Tibial nerve (tissue), 4 donors: ENCODE measurements around the gene PADI1. TPM values are rescaled to one million over a fixed set of nuclear protein-coding genes. Genes with fewer than 3 reads are reported as not detected.

Source experiments
- DNase-seq, 2 donors: peaks; one replicate each; pipeline ENCODE4 v3.0.0-alpha.2; 2019; ENCODE audit warnings: low spot score in 2 of 2
- H3K27ac ChIP-seq, 4 donors: fragments of 200-600 bp; sonication (generic) in 3 of 4; one replicate each; pipeline ENCODE4 v1.5.1; 2017 to 2019; ENCODE audit warnings: mild to moderate bottlenecking in 1 of 4
- H3K27me3 ChIP-seq, 2 donors: fragments of 200-600 bp; sonication (generic) in 1 of 2; one replicate each; pipeline versions ENCODE4 v1.5.1 to v1.6.0; 2017 to 2019
- H3K36me3 ChIP-seq, 3 donors: fragments of 200-600 bp; sonication (generic); one replicate each; pipeline ENCODE4 v1.5.1; 2018 to 2019
- H3K4me1 ChIP-seq, 4 donors: fragments of 200-600 bp; sonication (generic) in 3 of 4; one replicate each; pipeline ENCODE4 v1.5.1; 2017 to 2019
- H3K4me3 ChIP-seq, 4 donors: fragments of 200-600 bp; sonication (generic) in 3 of 4; one replicate each; pipeline ENCODE4 v1.5.1; 2017 to 2019; ENCODE audit warnings: mild to moderate bottlenecking in 1 of 4, moderate library complexity in 1 of 4
- H3K9me3 ChIP-seq, 4 donors: fragments of 200-600 bp; sonication (generic) in 3 of 4; one replicate each; pipeline ENCODE4 v1.5.1; 2017 to 2019
- EP300 ChIP-seq, 2 donors: sonication (generic); formaldehyde crosslinking; IDR thresholded peaks; one replicate each; pipeline ENCODE4 v1.6.1; 2017; ENCODE audit warnings: antibody characterized with exemption in 2 of 2, mild to moderate bottlenecking in 1 of 2
- POLR2A ChIP-seq, 2 donors: fragments of 450-650 bp; IDR thresholded peaks; one replicate each; pipeline ENCODE4 v1.6.1; 2017; ENCODE audit warnings: antibody characterized with exemption in 2 of 2, mild to moderate bottlenecking in 2 of 2, moderate library complexity in 2 of 2
- WGBS, 2 donors: methylation state at CpG; one replicate each; pipeline ENCODE4 v1.1.5; 2018; 5-methylcytosine and 5-hydroxymethylcytosine counted together
- total RNA-seq, 4 donors: library from RNA; depleted of rRNA; stranded (reverse); fragments of >200 nt; gene quantifications; one replicate each; pipeline ENCODE4 v1.1.0, GENCODE V29; 2016
- TF ChIP-seq, protein P1 (sequence below), 5 experiments: fragments of 200-600 bp in 3 of 5; fragments of 450-650 bp in 2 of 5; sonication (generic) in 3 of 5; IDR thresholded peaks; one replicate each; pipeline ENCODE4 v1.5.1; 2016 to 2019; ENCODE audit warnings: antibody characterized with exemption in 5 of 5, mild to moderate bottlenecking in 3 of 5, moderate library complexity in 2 of 5

The PADI1 gene
- total RNA-seq, 4 donors from 2014 or later = not detected

DNA sequence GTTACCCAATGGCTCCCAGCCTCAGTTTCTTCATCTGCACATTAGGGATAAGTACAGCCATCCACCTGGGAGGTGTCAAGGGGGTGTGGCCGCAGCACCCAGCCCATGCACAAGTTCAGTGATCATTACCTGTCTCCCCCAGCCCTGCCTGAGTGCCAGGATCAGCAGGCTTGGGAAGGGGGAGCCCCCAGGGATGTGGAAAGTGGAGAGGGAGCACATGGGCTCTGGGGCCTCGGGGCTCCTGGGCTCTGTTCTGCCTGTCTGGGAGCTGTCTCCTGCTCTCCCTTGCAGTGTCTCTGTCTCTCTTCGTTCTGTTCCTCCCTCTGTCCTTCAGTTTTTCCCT lies 10.8 kb upstream of the PADI1 start:
- Histone ChIP-seq H3K9me3 (no peaks in the 10 kb centered on the region), H3K27me3 (no peaks in the 10 kb centered on the region), H3K36me3 (no peaks in the 10 kb centered on the region), H3K4me1 (peaks cover 0 to 6% (median 0%) of the 10 kb centered on the region in 4 donors), H3K27ac (no peak overlapping the region), H3K4me3 (no peak overlapping the region)
- TF ChIP-seq EP300 (IDR thresholded peaks at IDR 0.05) = no peak
- no peak for TF ChIP-seq POLR2A (IDR thresholded peaks at IDR 0.05)
- TF ChIP-seq, protein P1, sequence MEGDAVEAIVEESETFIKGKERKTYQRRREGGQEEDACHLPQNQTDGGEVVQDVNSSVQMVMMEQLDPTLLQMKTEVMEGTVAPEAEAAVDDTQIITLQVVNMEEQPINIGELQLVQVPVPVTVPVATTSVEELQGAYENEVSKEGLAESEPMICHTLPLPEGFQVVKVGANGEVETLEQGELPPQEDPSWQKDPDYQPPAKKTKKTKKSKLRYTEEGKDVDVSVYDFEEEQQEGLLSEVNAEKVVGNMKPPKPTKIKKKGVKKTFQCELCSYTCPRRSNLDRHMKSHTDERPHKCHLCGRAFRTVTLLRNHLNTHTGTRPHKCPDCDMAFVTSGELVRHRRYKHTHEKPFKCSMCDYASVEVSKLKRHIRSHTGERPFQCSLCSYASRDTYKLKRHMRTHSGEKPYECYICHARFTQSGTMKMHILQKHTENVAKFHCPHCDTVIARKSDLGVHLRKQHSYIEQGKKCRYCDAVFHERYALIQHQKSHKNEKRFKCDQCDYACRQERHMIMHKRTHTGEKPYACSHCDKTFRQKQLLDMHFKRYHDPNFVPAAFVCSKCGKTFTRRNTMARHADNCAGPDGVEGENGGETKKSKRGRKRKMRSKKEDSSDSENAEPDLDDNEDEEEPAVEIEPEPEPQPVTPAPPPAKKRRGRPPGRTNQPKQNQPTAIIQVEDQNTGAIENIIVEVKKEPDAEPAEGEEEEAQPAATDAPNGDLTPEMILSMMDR (IDR thresholded peaks at IDR 0.05) = no peak
- no peak for DNase-seq
- 67 to 69% methylated on average over 3 of the region's 3 CpGs for WGBS, 2 donors

DNA sequence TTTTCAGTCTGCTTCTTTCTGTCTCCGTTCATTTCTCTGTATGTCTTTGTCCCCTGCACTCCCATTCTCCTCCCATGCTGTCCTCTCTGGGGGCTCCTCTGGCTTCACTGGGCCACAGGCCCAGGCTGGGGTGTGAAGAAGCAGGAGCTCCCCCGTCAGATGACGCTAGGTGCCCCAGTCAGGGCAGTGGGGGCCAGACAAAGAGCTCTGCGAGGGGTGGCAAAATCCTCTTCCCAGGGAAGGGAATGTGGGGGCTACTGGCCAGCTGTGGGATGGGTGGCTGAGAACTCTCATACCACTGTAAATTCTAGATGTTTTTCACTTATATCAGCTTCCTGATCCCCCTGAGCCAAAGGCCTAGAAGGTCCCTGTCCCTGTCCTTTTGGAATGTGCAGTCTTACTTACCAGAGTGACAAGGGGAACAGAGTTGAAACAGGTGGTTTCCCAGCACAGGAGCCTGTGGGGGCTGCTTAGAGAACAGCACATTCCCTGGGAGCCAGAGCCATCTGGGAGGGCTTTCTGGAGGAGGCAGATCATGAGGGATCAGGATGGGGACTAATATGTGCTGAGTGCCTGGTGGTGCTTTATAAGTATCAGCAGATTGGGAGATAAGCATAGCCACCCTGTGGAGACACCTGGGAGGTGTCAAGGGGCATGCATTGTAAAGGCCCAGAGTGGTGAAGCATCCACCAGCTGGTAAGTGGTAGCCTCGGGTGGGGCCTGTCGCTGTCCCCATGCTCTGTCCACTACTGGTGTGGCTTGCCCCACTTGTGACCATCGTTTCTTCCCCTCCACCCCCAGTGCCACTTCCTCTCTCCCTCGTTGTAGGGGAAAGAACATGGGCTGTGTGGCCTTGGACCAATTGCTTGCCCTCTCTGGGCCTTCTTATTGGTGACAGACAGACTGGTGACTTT lies 10.1 kb upstream of the PADI1 start:
- WGBS, 2 donors = 49 to 63% methylated on average over 8 of the region's 8 CpGs
- TF ChIP-seq, protein P1 (IDR thresholded peaks at IDR 0.05) = no peak
- TF ChIP-seq POLR2A (IDR thresholded peaks at IDR 0.05) (no peak), EP300 (IDR thresholded peaks at IDR 0.05) (no peak)
- Histone ChIP-seq H3K4me3 (no peak overlapping the region), H3K36me3 (no peaks in the 10 kb centered on the region), H3K27me3 (no peaks in the 10 kb centered on the region), H3K27ac (no peak overlapping the region), H3K9me3 (no peaks in the 10 kb centered on the region), H3K4me1 (peaks cover 0 to 6% (median 0%) of the 10 kb centered on the region in 4 donors)
- DNase-seq = no peak

DNA sequence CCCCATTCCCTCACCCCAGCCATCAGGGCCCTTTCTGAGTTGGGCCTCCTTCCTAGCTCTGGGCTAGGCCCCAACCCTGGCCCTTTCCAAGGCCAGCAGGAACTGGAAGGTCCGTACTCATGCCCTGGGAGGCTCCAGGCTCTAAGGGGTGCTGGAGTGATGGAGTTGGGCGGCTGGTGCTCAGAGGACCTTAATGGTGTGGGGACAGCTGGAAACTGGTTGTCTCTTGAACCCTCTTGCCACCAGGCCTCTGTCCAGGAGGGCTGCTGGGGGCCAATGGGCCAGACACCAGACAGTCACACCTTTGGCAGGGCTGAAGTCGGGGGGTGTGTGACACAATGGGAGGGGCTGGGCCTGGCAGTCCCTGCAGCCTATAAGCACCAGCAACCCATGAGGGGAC lies 9.2 kb upstream of the PADI1 start:
- Histone ChIP-seq H3K27me3 (no peaks in the 10 kb centered on the region), H3K27ac (no peak overlapping the region), H3K4me3 (no peak overlapping the region), H3K36me3 (no peaks in the 10 kb centered on the region), H3K9me3 (no peaks in the 10 kb centered on the region), H3K4me1 (peaks cover 0 to under 1% (median 0%) of the 10 kb centered on the region in 4 donors)
- TF ChIP-seq POLR2A (IDR thresholded peaks at IDR 0.05) (no peak), EP300 (IDR thresholded peaks at IDR 0.05) (no peak)
- TF ChIP-seq, protein P1 (IDR thresholded peaks at IDR 0.05) = no peak
- WGBS, 2 donors = 93 to 94% methylated on average over 2 to 3 of the region's 3 CpGs
- no peak for DNase-seq

DNA sequence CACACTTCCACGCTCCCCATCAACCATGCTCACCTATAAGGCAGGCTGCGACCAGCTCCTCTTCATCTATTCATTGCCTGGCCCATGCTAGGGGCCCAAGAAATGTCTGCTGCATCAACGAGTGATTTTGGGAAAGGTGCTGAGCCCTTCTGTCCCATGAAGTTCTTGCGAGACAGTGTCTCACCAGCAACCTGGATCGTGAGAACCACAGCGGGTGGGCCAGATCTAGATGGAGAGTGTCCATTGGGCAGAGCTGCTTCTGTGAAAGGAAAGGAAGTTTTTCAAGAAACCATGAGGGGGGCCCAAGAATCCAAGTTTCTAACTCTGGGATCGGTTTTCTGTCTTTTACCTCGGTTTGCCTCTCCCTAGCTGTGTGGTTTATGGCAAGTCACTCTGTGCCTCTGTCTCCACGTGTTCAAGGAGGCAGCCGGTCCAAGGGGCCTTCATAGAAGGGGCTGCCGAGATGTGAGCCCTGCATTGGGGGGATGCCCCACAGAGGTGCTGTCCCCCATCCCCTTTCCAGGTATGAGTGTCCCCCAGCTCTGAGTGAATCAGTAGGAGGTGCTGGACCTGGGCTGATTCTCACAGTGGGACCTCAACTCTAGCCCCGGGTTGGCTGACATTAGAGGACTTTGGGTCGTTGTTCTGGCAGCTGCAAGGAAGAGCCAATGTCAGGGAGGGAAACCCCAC lies 8.3 kb upstream of the PADI1 start:
- Histone ChIP-seq H3K4me3 (no peak overlapping the region), H3K27me3 (no peaks in the 10 kb centered on the region), H3K4me1 (no peaks in the 10 kb centered on the region), H3K27ac (no peak overlapping the region), H3K36me3 (no peaks in the 10 kb centered on the region), H3K9me3 (no peaks in the 10 kb centered on the region)
- no peak for DNase-seq
- WGBS, 2 donors = 88 to 92% methylated on average over 13 of the region's 13 CpGs
- TF ChIP-seq, protein P1 (IDR thresholded peaks at IDR 0.05) = no peak
- no peak for TF ChIP-seq EP300 (IDR thresholded peaks at IDR 0.05)
- TF ChIP-seq POLR2A (IDR thresholded peaks at IDR 0.05) = no peak

DNA sequence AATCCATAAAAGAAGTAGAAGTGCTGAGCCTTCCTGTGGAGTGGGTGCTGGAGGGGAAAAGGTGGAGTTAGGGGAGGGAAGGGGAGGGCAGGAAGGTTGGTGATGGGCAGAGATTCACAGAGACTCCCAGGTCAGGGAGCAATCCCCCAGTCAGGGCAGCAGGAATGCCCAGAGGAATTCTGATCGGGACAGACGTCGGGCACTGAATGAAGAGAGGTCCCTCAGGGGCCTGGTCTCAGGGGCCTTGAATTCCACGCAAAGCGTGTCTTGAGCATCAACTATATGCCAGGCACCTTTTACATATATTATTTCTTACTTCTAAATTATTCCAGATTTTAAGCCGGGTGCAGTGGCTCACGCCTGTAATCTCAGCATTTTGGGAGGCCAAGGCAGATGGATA lies 7.2 kb upstream of the PADI1 start:
- Histone ChIP-seq H3K4me3 (no peak overlapping the region), H3K4me1 (no peaks in the 10 kb centered on the region), H3K9me3 (no peaks in the 10 kb centered on the region), H3K27ac (no peak overlapping the region), H3K27me3 (no peaks in the 10 kb centered on the region), H3K36me3 (no peaks in the 10 kb centered on the region)
- DNase-seq = no peak
- 85 to 87% methylated on average over 7 of the region's 7 CpGs for WGBS, 2 donors
- TF ChIP-seq, protein P1 (IDR thresholded peaks at IDR 0.05) = no peak
